UCSD-AML1 (cell line): Measurements from ENCODE around the gene ITPR2.
A peak's percentile ranks its signal among the peaks of the same experiment; 100 is the strongest.
"Not testable (repeated sequence)": the region's sequence is repeated elsewhere in the genome, so short reads cannot be mapped to it uniquely, and the experiment has no call there.

ENCODE experiments used
- DNase-seq: peaks from one replicate; lab custom pipeline; 2025; ENCODE audit not compliant: unreplicated experiment; lab: John Stamatoyannopoulos, UW

ITPR2 gene

GRCh38 chr12:26851031-26851809 is 18.2 kb upstream of the ITPR2 start:
- DNase-seq: no peak

GRCh38 chr12:26848156-26848825 is 15.3 kb upstream of the ITPR2 start:
- DNase-seq: no peak

- DNase-seq: no peak
These were observed 14.4 kb upstream of the ITPR2 start for GRCh38 chr12:26847431-26847830.

- DNase-seq: no peak
These were observed 13.4 kb upstream of the ITPR2 start for GRCh38 chr12:26846416-26846815.

DNA sequence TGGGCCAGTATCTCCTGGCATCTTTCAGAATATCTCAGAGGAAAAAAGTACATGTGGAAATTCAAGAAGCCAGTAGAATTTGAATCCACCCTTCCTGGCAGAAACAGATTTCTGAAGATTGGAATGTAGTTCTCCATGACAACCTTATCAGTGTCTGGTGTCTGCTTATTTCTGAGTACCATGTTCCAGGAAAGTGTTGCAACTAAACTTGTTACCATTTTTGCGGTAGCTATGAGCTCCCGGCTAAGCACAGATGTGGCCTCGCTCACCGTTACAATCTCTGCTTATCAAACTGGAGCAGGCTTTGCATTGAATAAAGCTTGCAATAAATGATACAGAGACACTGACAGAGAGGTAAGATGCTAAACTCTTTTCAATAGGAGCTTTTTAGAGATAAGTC is 13.0 kb upstream of the ITPR2 start:
- no peak for DNase-seq

GRCh38 chr12:26845057-26845666 is 12.2 kb upstream of the ITPR2 start:
- DNase-seq: peak; percentile 17

DNA sequence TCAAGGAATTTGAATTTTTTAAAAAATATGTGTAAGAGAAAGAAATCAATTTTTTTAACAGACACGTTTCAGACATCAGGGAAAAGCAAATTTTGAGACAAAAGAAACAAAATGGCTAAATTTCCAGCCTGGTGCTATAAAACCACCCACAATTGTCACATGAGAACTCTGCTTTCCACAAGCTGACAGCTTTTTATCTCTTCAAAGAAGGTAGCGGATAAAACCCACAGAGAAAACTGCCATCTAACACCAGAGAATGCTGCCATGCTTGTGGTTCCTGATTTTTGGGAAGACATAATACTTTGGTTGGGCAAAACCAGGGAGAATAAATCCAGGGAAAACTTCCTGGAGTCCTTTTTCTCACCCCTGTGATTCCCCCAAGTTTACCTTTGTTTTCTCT is 10.3 kb upstream of the ITPR2 start:
- no peak for DNase-seq

DNA sequence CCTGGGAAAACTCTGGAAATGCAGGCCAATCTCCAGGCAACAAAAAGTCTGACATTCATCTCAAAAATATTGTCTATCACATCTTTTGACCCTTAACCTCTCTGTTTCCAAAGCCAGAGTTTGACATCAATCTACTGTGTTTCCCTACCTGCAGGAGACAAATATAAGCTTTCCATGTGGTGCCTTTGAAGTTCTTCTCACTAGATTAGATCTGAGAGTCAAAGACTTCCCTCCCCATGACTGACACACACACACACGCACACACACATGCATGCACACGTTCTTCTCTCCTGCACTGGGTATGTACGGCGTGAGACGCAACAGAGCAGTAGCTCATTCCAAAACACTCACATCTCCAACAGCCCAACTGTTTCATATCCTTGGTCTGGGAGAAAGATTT is 8.1 kb upstream of the ITPR2 start:
- DNase-seq: no peak

DNA sequence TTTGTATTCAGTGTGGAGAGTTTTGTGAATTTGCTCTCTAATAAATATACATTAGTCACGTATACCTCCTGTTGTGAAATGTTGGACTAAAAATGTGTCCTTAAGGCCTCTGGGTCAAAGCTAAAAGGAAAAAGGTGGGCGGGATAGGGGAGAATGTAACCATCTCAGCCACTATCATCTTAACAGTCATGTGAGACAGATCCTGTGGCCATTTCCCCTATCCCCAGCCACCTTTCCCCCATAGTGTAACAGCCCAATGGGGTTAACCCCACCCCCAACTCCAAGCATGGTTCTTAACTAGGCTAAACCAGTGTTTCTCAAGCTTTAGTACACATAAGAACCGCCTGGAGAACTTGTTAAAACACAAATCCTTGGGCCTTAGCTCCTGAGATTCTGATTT is 6.5 kb upstream of the ITPR2 start:
- no peak for DNase-seq

GRCh38 chr12:26838888-26839416 is 6.0 kb upstream of the ITPR2 start:
- no peak for DNase-seq

GRCh38 chr12:26836201-26836600 is 3.2 kb upstream of the ITPR2 start:
- no peak for DNase-seq

GRCh38 chr12:26834503-26835060 is 1.6 kb upstream of the ITPR2 start:
- not testable (repeated sequence) for DNase-seq

DNA sequence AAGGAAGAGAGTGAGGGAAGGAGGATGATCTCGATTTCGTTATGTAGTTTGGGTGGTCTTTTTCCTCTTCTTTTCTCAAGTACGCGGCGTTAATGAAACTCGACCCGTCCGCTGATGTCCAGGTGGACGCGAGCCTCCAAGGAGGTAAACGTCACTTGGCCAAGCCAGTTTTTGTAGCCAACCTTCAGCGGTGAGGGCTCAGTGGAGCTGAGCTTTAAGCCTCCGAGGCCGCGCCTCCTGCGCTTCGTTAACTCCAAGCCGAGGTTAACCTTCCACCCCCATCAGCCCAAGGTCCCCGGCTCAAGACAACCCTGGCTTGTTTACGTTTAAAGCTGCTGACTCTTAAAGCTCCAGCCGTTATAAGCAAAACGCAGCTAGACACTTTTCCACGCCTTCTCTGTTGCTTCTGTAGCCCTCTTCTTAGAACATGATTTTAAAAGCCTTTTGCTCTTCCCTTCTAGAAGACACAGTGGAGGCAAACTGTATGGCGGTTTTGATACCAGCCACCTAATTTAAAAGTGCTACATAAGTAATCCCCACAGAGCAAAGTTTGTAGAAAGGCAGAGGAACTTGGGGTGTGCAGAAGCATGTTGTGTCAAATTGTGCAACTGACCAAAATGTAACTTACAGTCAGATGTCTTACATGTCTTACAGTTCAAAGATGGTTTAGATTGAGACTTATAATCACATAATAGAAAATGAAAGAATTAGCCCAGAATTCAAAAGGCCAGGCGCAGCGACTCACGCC is 923 bp upstream of the ITPR2 start:
- DNase-seq: no peak

DNA sequence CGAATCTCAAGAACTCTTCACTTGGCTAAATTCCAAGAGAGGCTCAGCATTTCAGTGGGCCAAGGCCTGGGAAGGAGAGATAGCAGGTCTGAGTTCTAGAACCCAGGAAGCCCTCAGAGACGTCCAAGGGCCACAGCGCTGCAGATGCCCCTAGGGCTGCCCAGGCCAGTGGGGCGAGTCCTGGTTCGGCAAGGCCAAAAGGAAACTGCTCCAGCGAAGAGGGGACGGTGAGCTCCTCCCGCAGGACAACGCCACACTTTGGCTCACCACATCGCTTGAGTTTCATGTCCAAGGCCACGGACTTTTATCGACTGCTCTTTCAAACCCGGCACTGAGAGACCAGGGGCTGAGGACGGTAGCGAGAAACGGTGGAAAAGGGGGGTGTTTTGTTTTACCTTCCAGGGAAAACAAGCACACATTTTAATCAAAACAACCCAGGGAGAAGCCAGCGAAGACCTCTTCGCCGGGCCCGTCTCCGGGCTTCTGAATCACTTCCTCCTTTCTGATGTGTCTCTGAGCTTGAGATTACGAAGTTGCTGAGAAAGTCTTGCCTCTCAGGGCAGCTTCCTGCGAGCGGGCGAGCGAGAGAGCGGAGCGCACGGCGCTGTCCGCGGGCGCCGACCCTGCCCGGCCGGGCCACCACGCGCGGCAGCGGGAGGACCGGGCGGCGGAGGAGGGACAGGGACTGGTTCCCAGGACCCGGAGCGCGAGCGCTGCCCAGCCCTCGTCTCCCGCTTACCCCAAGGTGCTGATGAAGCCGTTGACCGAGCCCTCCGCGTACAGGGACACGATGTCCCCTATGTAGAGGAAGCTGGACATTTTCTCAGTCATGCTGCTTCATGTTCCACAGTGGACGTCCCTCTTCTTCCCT is 808 bp downstream of the ITPR2 start:
- peak; percentile 83 for DNase-seq

- no peak for DNase-seq
These were observed 2.0 kb downstream of the ITPR2 start for GRCh38 chr12:26830783-26831551.

GRCh38 chr12:26830363-26830762 is 2.6 kb downstream of the ITPR2 start:
- DNase-seq: no peak

GRCh38 chr12:26828280-26829073 is 4.5 kb downstream of the ITPR2 start:
- no peak for DNase-seq

GRCh38 chr12:26826437-26826836 is 6.6 kb downstream of the ITPR2 start:
- no peak for DNase-seq
